PC-9 (cell line): Measurements from ENCODE around the gene MAMSTR. TPM values are rescaled to one million over a fixed set of nuclear protein-coding genes. Genes with fewer than 3 reads are reported as not detected.

Experiments
- BruUV-seq: library from RNA; stranded (reverse); fragments of 400-500 nt; replicated peaks from 2 replicates; lab custom pipeline; 2021; lab: Mats Ljungman, UMichigan
- CTCF ChIA-PET: fragments of 300-600 bp; sonication (Branson Sonifier 250); formaldehyde crosslinking; loops from one replicate; lab custom pipeline; 2022; ENCODE audit warnings: antibody characterized with exemption; lab: Charles Lee
- POLR2A ChIA-PET: fragments of 300-600 bp; sonication (Branson Sonifier 250); formaldehyde crosslinking; loops from one replicate; lab custom pipeline; 2022; ENCODE audit warnings: antibody characterized with exemption; ENCODE audit not compliant: unreplicated experiment; lab: Charles Lee
- DNase-seq, 2 experiments: peaks; one replicate each; pipeline versions ENCODE4 v3.0.0 to v3.0.0-alpha.2; 2015 to 2022; ENCODE audit warnings: mixed read lengths in 1 of 2
- H2AFZ ChIP-seq: fragments of 200-600 bp; sonication (generic); 2 replicates; pipeline ENCODE4 v1.8.1; 2017; ENCODE audit warnings: antibody characterized with exemption
- H3F3A ChIP-seq: fragments of 200-600 bp; sonication (generic); 2 replicates; pipeline ENCODE4 v1.8.1; 2017; ENCODE audit warnings: antibody characterized with exemption, mild to moderate bottlenecking, low read depth; ENCODE audit not compliant: insufficient read depth
- H3K27ac ChIP-seq: fragments of 200-600 bp; sonication (generic); 2 replicates; pipeline ENCODE4 v1.6.1; 2016; ENCODE audit warnings: mixed run types
- H3K27me3 ChIP-seq: fragments of 200-600 bp; sonication (generic); 2 replicates; pipeline ENCODE4 v1.6.1; 2016; ENCODE audit warnings: low read depth, mixed run types; ENCODE audit not compliant: insufficient read depth
- H3K36me3 ChIP-seq: fragments of 200-600 bp; sonication (generic); 2 replicates; pipeline ENCODE4 v1.6.1; 2016; ENCODE audit warnings: low read depth, mixed run types
- H3K4me1 ChIP-seq: fragments of 200-600 bp; sonication (generic); replicated peaks from 2 replicates; pipeline ENCODE4 v1.6.1; 2016; ENCODE audit warnings: mixed run types; ENCODE audit not compliant: insufficient read depth
- H3K4me2 ChIP-seq: fragments of 200-600 bp; sonication (generic); 2 replicates; pipeline ENCODE4 v1.6.1; 2017; ENCODE audit warnings: mixed run types
- H3K4me3 ChIP-seq: fragments of 200-600 bp; sonication (generic); 2 replicates; pipeline ENCODE4 v1.6.1; 2016; ENCODE audit warnings: mixed run types
- H3K79me2 ChIP-seq: fragments of 200-600 bp; sonication (generic); 2 replicates; pipeline ENCODE4 v1.6.1; 2017; ENCODE audit warnings: low read depth, mixed run types
- H3K9me2 ChIP-seq: fragments of 200-600 bp; sonication (generic); 2 replicates; pipeline ENCODE4 v1.8.1; 2017; ENCODE audit warnings: mild to moderate bottlenecking; ENCODE audit not compliant: insufficient read depth
- H3K9me3 ChIP-seq: fragments of 200-600 bp; sonication (generic); 2 replicates; pipeline ENCODE4 v1.8.1; 2016; ENCODE audit warnings: low read depth; ENCODE audit not compliant: insufficient read depth
- H4K20me1 ChIP-seq: fragments of 200-600 bp; sonication (generic); 2 replicates; pipeline ENCODE4 v1.8.1; 2017; ENCODE audit not compliant: insufficient read depth
- EZH2 ChIP-seq: fragments of 200-600 bp; sonication (generic); IDR thresholded peaks from 2 replicates; pipeline ENCODE4 v1.8.0; 2017; ENCODE audit warnings: antibody characterized with exemption, low read depth
- intact Hi-C: fragments of 100-400 bp; cut with micrococcal nuclease; formaldehyde crosslinking; loops from one replicate; pipeline ENCODE4 v1.10.0; 2022; ENCODE audit not compliant: unreplicated experiment
- total RNA-seq: library from RNA; stranded (reverse); gene quantifications from 2 replicates; pipeline ENCODE4 v1.2.3, GENCODE V29; 2021
- TF ChIP-seq, protein P1 (sequence below): fragments of 200-600 bp; sonication (generic); conservative IDR thresholded peaks from 2 replicates; pipeline ENCODE4 v1.6.1; 2017; ENCODE audit warnings: mixed run types, antibody characterized with exemption, mild to moderate bottlenecking, moderate library complexity

Gene MAMSTR
- total RNA-seq, 1 experiment from 2014 or later: 2.6 TPM

DNA sequence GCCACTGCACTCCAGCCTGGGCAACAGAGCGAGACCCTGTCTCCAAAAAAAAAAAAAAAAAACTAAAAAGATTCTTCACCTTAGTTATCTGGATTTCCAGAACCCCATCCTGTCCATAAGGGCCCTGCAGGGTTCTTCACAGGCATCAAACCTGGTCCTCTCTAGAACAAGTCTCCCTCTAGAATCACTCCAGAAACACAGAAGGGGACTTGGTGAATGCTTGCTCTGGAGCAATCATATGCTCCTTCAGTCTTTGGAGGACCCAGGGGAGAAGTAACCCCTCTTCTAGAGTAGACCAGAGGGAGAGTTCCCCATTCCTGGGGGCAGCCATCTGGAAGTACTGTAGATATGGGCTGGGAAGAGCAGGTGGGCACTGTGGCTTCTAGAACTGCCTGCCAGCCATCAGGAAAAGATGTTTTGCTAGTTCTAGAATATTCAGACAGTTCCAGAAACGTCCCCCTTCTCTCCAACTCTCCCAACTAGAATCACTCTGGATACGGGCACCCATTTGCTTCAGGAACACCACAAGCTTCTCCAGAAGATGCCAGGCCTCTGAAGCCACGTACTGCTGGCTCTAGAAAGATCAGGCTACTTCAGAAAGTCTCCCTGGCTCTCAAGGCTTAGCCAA, 30.2 kb upstream of the MAMSTR start:
- Histone ChIP-seq H4K20me1 (no peaks in the 10 kb centered on the region; the same call in 1 of the 2 replicates), H3F3A (peaks cover 22% of the 10 kb centered on the region), H2AFZ (no peak overlapping the region), H3K4me3 (no peak overlapping the region), H3K9me2 (no peaks in the 10 kb centered on the region), H3K9me3 (no peaks in the 10 kb centered on the region), H3K27ac (no peak overlapping the region), H3K4me2 (no peak overlapping the region), H3K4me1 (peaks cover 24% of the 10 kb centered on the region), H3K27me3 (no peaks in the 10 kb centered on the region), H3K36me3 (0 out of 2 replicates have a peak, but pooled peaks cover 10% of the 10 kb centered on the region), H3K79me2 (peaks cover 31% of the 10 kb centered on the region)
- no TSS peak for BruUV-seq
- intact Hi-C loops: loop anchor here (5.0 kb wide), 1 partner anchor 102 kb away; the partner anchor contains the start of gene CA11
- POLR2A ChIA-PET: no interaction called here
- DNase-seq: no peak
- CTCF ChIA-PET: no interaction called here
- no peak for TF ChIP-seq EZH2
- TF ChIP-seq, protein P1, sequence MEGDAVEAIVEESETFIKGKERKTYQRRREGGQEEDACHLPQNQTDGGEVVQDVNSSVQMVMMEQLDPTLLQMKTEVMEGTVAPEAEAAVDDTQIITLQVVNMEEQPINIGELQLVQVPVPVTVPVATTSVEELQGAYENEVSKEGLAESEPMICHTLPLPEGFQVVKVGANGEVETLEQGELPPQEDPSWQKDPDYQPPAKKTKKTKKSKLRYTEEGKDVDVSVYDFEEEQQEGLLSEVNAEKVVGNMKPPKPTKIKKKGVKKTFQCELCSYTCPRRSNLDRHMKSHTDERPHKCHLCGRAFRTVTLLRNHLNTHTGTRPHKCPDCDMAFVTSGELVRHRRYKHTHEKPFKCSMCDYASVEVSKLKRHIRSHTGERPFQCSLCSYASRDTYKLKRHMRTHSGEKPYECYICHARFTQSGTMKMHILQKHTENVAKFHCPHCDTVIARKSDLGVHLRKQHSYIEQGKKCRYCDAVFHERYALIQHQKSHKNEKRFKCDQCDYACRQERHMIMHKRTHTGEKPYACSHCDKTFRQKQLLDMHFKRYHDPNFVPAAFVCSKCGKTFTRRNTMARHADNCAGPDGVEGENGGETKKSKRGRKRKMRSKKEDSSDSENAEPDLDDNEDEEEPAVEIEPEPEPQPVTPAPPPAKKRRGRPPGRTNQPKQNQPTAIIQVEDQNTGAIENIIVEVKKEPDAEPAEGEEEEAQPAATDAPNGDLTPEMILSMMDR: no peak

DNA sequence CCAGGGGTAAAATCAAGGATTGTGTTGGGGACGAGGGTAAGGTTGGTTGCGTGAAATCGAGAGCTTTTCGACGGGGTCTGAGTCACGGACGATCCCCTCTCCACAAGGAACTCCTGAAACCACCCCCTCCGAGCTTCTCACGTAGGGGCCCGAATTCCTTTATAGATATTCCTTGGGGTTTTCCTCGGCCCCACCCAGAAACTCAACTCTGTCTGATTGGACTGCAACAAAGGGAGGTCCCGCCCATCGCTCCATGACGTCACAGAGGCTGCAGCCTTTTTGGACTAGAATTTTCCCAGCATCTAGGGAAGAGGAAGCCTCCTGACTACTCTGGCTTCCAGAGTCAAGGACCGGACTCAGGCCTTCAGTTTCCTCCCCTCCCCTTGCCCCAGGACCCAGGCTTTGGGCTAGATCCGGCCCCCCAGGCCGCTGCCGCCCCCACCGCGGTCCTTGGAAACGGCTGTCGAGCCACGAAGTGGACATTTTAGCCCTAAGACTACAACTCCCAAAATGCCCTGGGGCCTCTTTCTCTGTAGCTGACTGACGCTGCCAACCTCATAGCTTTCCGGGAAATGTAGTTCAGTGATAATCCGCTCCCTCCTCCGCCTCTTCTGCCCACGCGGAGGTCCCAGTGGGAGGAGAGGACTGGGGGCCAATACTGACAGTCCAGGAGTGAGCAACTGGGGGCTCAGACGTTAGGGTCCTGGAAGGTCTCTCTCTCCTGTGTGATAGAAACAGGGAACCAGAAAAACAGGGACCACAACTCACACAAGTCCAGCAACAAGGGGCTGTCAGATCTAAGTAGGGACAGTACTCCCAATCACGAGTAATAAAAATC, 27.4 kb upstream of the MAMSTR start, which contains the start of gene IZUMO1:
TSS of gene IZUMO1 (minus strand) at position 172 of the 838 bp plus-strand sequence. CDS start 1,050 bp downstream, outside the sequence.
- H3K27ac ChIP-seq: no peak within 1 kb of the TSS
- CTCF ChIA-PET: interaction anchor here (0.6 to 1.0 kb wide), 3 partner anchors 8 to 266 kb away, joined by 3 to 4 read pairs (median 3); no protein-coding TSS in a partner anchor
- intact Hi-C loops: no loop called here

More for the DNA sequence above, 27.4 kb upstream of the MAMSTR start, which contains the start of gene IZUMO1:
- Histone ChIP-seq H3K9me3 (no peaks in the 10 kb centered on the region), H2AFZ (peak within 1 kb of the TSS; percentile 58; the same call in 1 of the 2 replicates), H3K9me2 (no peaks in the 10 kb centered on the region), H3K4me2 (peak within 1 kb of the TSS; percentile 81), H3K4me3 (peak within 1 kb of the TSS; percentile 60), H3F3A (peaks cover 18% of the 10 kb centered on the region), H3K27me3 (no peaks in the 10 kb centered on the region), H4K20me1 (no peaks in the 10 kb centered on the region; the same call in 1 of the 2 replicates), H3K4me1 (peaks cover 8% of the 10 kb centered on the region), H3K79me2 (peaks cover 27% of the 10 kb centered on the region), H3K36me3 (0 out of 2 replicates have a peak, but pooled peaks cover 10% of the 10 kb centered on the region)
- TF ChIP-seq, protein P1: no peak
- TF ChIP-seq EZH2: no peak
- peak; percentile 70 to 76 for DNase-seq
- POLR2A ChIA-PET: interaction anchor here (0.7 kb wide), 1 partner anchor 272 kb away, joined by 10 read pairs; no protein-coding TSS in a partner anchor
- TSS peak; percentile 39 for BruUV-seq
